ENCODE measurements around the gene ROR1.

- no peak for TF ChIP-seq CTCF (IDR thresholded peaks at IDR 0.05)
- no peak for TF ChIP-seq EZH2 (IDR thresholded peaks at IDR 0.05; ENCODE audit: borderline replicate concordance, insufficient read depth, low read depth, low read length, poor library complexity, severe bottlenecking)
Observed at GRCh38 chr1:63951059-63951946, 177.5 kb downstream of the ROR1 start.
